ENCODE measurements around the gene GTF3C4. TPM values are rescaled to one million over a fixed set of nuclear protein-coding genes. Genes with fewer than 3 reads are reported as not detected.
"Not testable (repeated sequence)": the region's sequence is repeated elsewhere in the genome, so short reads cannot be mapped to it uniquely, and the experiment has no call there.

GTF3C4 gene
- polyA plus RNA-seq, 1 donor from 2014 or later: 11.1 TPM

GRCh38 chr9:132717326-132717945, 47.2 kb downstream of the GTF3C4 start:
- no peaks in the 10 kb centered on the region for H3K9me2 ChIP-seq (ENCODE audit: insufficient read depth, low read length)
- H2AFZ ChIP-seq (ENCODE audit: low read depth, low read length): no peak overlapping the region
- no peaks in the 10 kb centered on the region for H3K79me2 ChIP-seq (replicated peaks; ENCODE audit: insufficient read depth, low read length)
- H3K9ac ChIP-seq (ENCODE audit: low read length): no peak overlapping the region
- no peak overlapping the region for H3K4me2 ChIP-seq (ENCODE audit: low read length)
- TF ChIP-seq MXI1 (conservative IDR thresholded peaks at IDR 0.05; ENCODE audit: poor library complexity, severe bottlenecking): no peak
- TF ChIP-seq SMC3 (conservative IDR thresholded peaks at IDR 0.05; ENCODE audit: poor library complexity): no peak
- no peak for TF ChIP-seq POLR2AphosphoS5 (IDR thresholded peaks at IDR 0.05)
- no peak for TF ChIP-seq EZH2 (IDR thresholded peaks at IDR 0.05; ENCODE audit: borderline replicate concordance, insufficient read depth, low read length, poor library complexity, severe bottlenecking)
- TF ChIP-seq REST (IDR thresholded peaks at IDR 0.05; ENCODE audit: borderline replicate concordance): no peak
- TF ChIP-seq CTCF (IDR thresholded peaks at IDR 0.05; ENCODE audit: poor library complexity, severe bottlenecking): no peak
- TF ChIP-seq EP300 (conservative IDR thresholded peaks at IDR 0.05; ENCODE audit: poor library complexity, severe bottlenecking): no peak
- TF ChIP-seq RAD21 (conservative IDR thresholded peaks at IDR 0.05): no peak
- TF ChIP-seq TAF1 (IDR thresholded peaks at IDR 0.05; ENCODE audit: low read depth): no peak
- no peaks in the 10 kb centered on the region for H3K36me3 ChIP-seq (ENCODE audit: insufficient read depth, low read length)
- no peaks in the 10 kb centered on the region for H3F3A ChIP-seq (ENCODE audit: insufficient read depth, low read length, poor library complexity, severe bottlenecking)
- H4K20me1 ChIP-seq (ENCODE audit: insufficient read depth): no peaks in the 10 kb centered on the region
- no peaks in the 10 kb centered on the region for H3K9me3 ChIP-seq (ENCODE audit: low read length)
- no peak overlapping the region for H3K27ac ChIP-seq (ENCODE audit: low read length)
- H3K27me3 ChIP-seq (ENCODE audit: insufficient read depth, low read depth, low read length): no peaks in the 10 kb centered on the region
- H3K4me3 ChIP-seq (ENCODE audit: low read length): no peak overlapping the region

GRCh38 chr9:132718381-132718928, 48.2 kb downstream of the GTF3C4 start:
- H3K4me3 ChIP-seq (ENCODE audit: low read length); H3K4me2 ChIP-seq (ENCODE audit: low read length); H2AFZ ChIP-seq (ENCODE audit: low read depth, low read length); H4K20me1 ChIP-seq (ENCODE audit: insufficient read depth); H3K27ac ChIP-seq (ENCODE audit: low read length); H3K9ac ChIP-seq (ENCODE audit: low read length); H3K79me2 ChIP-seq (replicated peaks; ENCODE audit: insufficient read depth, low read length); H3K36me3 ChIP-seq (ENCODE audit: insufficient read depth, low read length); H3F3A ChIP-seq (ENCODE audit: insufficient read depth, low read length, poor library complexity, severe bottlenecking); H3K9me3 ChIP-seq (ENCODE audit: low read length); H3K9me2 ChIP-seq (ENCODE audit: insufficient read depth, low read length); H3K27me3 ChIP-seq (ENCODE audit: insufficient read depth, low read depth, low read length): not testable (repeated sequence)
